ENCODE measurements around the gene ANKRD12.

ANKRD12 gene

DNA sequence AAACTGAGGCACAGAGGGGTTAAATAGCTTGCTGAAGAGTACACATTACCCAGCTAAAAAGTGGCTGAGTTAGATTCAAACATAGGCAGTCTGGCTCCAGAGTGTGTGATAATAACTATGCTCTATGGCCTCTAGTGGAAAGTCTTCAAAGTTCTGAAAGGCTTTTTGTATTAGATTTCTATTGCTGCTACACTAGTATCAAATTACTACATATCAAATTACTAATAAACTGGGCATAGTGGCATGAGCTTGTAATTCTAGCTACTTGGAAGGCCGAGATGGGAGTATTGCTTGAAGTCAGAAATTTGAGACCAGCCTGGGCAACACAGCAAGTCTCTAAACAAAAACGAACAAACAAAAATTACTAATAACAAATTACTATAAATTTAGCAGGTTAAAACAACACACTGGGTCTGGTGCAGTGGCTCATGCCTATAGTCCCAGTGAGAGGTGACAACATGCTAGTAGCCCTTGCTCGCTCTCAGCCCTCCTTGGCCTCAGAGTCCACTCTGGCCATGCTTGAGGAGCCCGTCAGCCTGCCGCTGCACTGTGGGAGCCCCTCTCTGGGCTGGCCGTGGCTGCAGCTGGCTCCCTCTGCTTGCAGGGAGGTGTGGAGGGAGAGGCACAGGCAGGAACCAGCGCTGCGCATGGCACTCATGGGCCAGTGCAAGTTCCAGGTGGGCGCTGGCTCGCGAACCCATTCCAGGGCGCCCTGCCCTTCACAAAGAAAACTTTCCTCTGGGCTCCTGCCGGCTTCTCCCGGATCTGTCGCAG, 159.8 kb downstream of the ANKRD12 start:
- Histone ChIP-seq H3K36me3 (ENCODE audit: control insufficient read depth in 2 of 2, insufficient read depth in 2 of 2, low read length in 2 of 2) (no peaks in the 10 kb centered on the region), H3K4me3 (ENCODE audit: low read length in 2 of 2) (no peak overlapping the region), H3K27ac (ENCODE audit: low read depth in 2 of 2, low read length in 2 of 2) (no peak overlapping the region), H3K9ac (ENCODE audit: low read depth in 1 of 2, low read length in 2 of 2) (no peak overlapping the region), H3K9me3 (ENCODE audit: control insufficient read depth in 2 of 2, low read length in 2 of 2) (no peaks in the 10 kb centered on the region), H3K4me1 (ENCODE audit: control insufficient read depth in 2 of 2, insufficient read depth in 2 of 2, low read length in 2 of 2) (no peaks in the 10 kb centered on the region), H3K27me3 (ENCODE audit: control insufficient read depth in 2 of 2, insufficient read depth in 2 of 2, low read length in 2 of 2) (no peaks in the 10 kb centered on the region)

DNA sequence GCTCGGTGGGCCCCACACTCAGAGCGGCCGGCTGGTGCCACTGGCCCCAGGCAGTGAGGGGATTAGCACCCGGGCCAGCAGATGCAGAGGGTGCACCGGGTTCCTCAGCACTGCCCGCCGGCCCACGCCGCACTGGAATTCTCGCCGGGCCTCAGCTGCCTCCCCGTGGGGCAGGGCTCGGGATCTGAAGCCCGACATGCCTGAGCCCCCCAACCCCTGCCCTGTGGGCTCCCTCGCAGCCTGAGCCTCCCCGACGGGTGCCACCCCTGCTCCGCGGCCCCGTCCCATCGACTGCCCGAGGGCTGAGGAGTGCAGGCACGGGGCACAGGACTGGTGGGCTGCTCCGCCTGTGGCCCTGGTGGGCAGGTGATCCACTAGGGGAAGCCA, 160.4 kb downstream of the ANKRD12 start:
- Histone ChIP-seq H3K4me1 (ENCODE audit: control insufficient read depth in 2 of 2, insufficient read depth in 2 of 2, low read length in 2 of 2) (no peaks in the 10 kb centered on the region), H3K27ac (ENCODE audit: low read depth in 2 of 2, low read length in 2 of 2) (no peak overlapping the region), H3K9me3 (ENCODE audit: control insufficient read depth in 2 of 2, low read length in 2 of 2) (no peaks in the 10 kb centered on the region), H3K9ac (ENCODE audit: low read depth in 1 of 2, low read length in 2 of 2) (no peak overlapping the region), H3K27me3 (ENCODE audit: control insufficient read depth in 2 of 2, insufficient read depth in 2 of 2, low read length in 2 of 2) (no peaks in the 10 kb centered on the region), H3K36me3 (ENCODE audit: control insufficient read depth in 2 of 2, insufficient read depth in 2 of 2, low read length in 2 of 2) (no peaks in the 10 kb centered on the region), H3K4me3 (ENCODE audit: low read length in 2 of 2) (no peak overlapping the region)

DNA sequence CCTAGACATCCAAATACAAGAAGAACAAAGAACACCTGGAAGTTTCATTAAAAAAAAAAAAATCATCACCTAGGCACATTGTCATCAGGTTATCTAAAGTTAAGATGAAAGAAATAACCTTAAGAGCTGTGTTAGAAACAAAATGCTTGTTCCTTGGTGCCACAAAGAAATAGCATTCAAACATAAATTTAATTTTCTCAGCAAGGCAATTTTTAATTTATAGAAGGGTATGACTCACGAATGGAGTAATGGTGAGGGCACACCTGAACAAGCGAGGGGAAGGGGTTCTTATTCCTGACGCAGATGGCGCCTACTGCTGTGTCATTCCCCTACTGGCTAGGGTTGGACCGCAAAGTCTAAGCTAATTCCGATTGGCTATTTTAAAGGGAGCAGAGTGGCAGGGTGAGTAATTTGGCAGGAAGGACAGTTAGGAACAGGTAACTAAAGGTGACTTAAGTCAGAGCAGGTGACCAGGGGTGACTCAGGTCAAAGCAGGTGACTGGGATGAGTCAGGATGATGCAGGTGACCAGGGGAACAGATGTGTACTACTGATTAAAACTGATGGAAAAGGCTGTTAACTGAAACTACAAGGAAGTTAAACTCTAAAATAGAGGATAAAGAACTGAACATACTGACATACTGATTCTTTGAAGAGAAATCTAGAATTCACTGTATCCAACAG, 167.9 kb downstream of the ANKRD12 start:
- H3K36me3 ChIP-seq (ENCODE audit: control insufficient read depth in 2 of 2, insufficient read depth in 2 of 2, low read length in 2 of 2): no peaks in the 10 kb centered on the region
- no peak overlapping the region for H3K4me3 ChIP-seq (ENCODE audit: low read length in 2 of 2)
- no peaks in the 10 kb centered on the region for H3K9me3 ChIP-seq (ENCODE audit: control insufficient read depth in 2 of 2, low read length in 2 of 2)
- no peak overlapping the region for H3K9ac ChIP-seq (ENCODE audit: low read depth in 1 of 2, low read length in 2 of 2)
- H3K4me1 ChIP-seq (ENCODE audit: control insufficient read depth in 2 of 2, insufficient read depth in 2 of 2, low read length in 2 of 2): no peaks in the 10 kb centered on the region
- no peak overlapping the region for H3K27ac ChIP-seq (ENCODE audit: low read depth in 2 of 2, low read length in 2 of 2)
- H3K27me3 ChIP-seq (ENCODE audit: control insufficient read depth in 2 of 2, insufficient read depth in 2 of 2, low read length in 2 of 2): no peaks in the 10 kb centered on the region

DNA sequence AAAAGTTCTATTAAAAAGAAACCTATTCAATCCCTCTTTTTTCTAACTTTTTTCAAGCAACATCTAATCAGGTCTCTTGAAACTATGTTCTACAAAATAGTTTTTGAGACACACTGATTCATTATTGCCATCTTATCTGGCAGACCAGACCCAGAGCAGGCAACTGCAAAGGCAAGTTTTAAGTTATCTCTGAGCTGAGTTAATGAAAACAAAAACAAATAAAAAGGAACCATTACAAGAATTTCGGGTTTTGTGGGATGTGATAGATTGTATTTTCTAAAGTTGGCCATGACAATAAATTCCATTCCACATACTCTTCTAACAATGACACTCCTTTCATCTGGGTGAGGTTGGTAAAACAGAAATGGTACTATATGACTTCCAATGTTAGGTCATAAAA, 182.8 kb downstream of the ANKRD12 start:
- Histone ChIP-seq H3K9ac (ENCODE audit: low read depth in 1 of 2, low read length in 2 of 2) (no peak overlapping the region), H3K36me3 (ENCODE audit: control insufficient read depth in 2 of 2, insufficient read depth in 2 of 2, low read length in 2 of 2) (no peaks in the 10 kb centered on the region), H3K4me3 (ENCODE audit: low read length in 2 of 2) (no peak overlapping the region), H3K4me1 (ENCODE audit: control insufficient read depth in 2 of 2, insufficient read depth in 2 of 2, low read length in 2 of 2) (no peaks in the 10 kb centered on the region), H3K9me3 (ENCODE audit: control insufficient read depth in 2 of 2, low read length in 2 of 2) (no peaks in the 10 kb centered on the region), H3K27me3 (ENCODE audit: control insufficient read depth in 2 of 2, insufficient read depth in 2 of 2, low read length in 2 of 2) (peaks cover 0 to 3% of the 10 kb centered on the region in 2 donors), H3K27ac (ENCODE audit: low read depth in 2 of 2, low read length in 2 of 2) (no peak overlapping the region)

GRCh38 chr18:9321017-9321452, 184.5 kb downstream of the ANKRD12 start:
- no peak overlapping the region for H3K27ac ChIP-seq (ENCODE audit: low read depth in 2 of 2, low read length in 2 of 2)
- no peak overlapping the region for H3K9ac ChIP-seq (ENCODE audit: low read depth in 1 of 2, low read length in 2 of 2)
- no peak overlapping the region for H3K4me3 ChIP-seq (ENCODE audit: low read length in 2 of 2)
- no peaks in the 10 kb centered on the region for H3K4me1 ChIP-seq (ENCODE audit: control insufficient read depth in 2 of 2, insufficient read depth in 2 of 2, low read length in 2 of 2)
- no peaks in the 10 kb centered on the region for H3K9me3 ChIP-seq (ENCODE audit: control insufficient read depth in 2 of 2, low read length in 2 of 2)
- H3K36me3 ChIP-seq (ENCODE audit: control insufficient read depth in 2 of 2, insufficient read depth in 2 of 2, low read length in 2 of 2): no peaks in the 10 kb centered on the region
- H3K27me3 ChIP-seq (ENCODE audit: control insufficient read depth in 2 of 2, insufficient read depth in 2 of 2, low read length in 2 of 2): peaks cover 0 to 3% of the 10 kb centered on the region in 2 donors

- Histone ChIP-seq H3K27me3 (ENCODE audit: control insufficient read depth in 2 of 2, insufficient read depth in 2 of 2, low read length in 2 of 2) (peaks cover 0 to 3% of the 10 kb centered on the region in 2 donors), H3K9me3 (ENCODE audit: control insufficient read depth in 2 of 2, low read length in 2 of 2) (no peaks in the 10 kb centered on the region), H3K4me3 (ENCODE audit: low read length in 2 of 2) (no peak overlapping the region), H3K27ac (ENCODE audit: low read depth in 2 of 2, low read length in 2 of 2) (no peak overlapping the region), H3K4me1 (ENCODE audit: control insufficient read depth in 2 of 2, insufficient read depth in 2 of 2, low read length in 2 of 2) (no peaks in the 10 kb centered on the region), H3K9ac (ENCODE audit: low read depth in 1 of 2, low read length in 2 of 2) (no peak overlapping the region), H3K36me3 (ENCODE audit: control insufficient read depth in 2 of 2, insufficient read depth in 2 of 2, low read length in 2 of 2) (no peaks in the 10 kb centered on the region)
Measured at GRCh38 chr18:9321736-9322135, 185.2 kb downstream of the ANKRD12 start.

DNA sequence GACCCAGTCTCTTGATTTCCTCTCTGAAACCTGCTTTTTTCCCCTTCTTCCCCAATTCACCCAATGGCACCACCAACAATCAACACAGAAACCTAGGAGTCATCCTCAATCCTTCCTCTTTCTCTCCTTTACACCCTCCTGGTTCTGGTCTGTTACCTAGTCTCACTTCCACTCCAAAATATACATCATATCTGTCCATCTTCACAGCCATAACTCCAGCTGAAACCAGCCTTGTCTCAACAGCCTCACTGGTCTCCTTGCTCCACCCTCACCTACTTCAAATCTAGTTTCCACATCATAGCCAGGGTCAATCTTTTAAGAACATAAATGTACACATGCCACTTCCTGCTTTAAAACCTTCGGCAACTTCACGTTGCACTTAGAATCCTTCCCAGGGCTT, 186.2 kb downstream of the ANKRD12 start:
- no peaks in the 10 kb centered on the region for H3K9me3 ChIP-seq (ENCODE audit: control insufficient read depth in 2 of 2, low read length in 2 of 2)
- H3K27ac ChIP-seq (ENCODE audit: low read depth in 2 of 2, low read length in 2 of 2): no peak overlapping the region
- H3K36me3 ChIP-seq (ENCODE audit: control insufficient read depth in 2 of 2, insufficient read depth in 2 of 2, low read length in 2 of 2): no peaks in the 10 kb centered on the region
- no peaks in the 10 kb centered on the region for H3K4me1 ChIP-seq (ENCODE audit: control insufficient read depth in 2 of 2, insufficient read depth in 2 of 2, low read length in 2 of 2)
- H3K4me3 ChIP-seq (ENCODE audit: low read length in 2 of 2): no peak overlapping the region
- H3K9ac ChIP-seq (ENCODE audit: low read depth in 1 of 2, low read length in 2 of 2): no peak overlapping the region
- peaks cover 0 to 3% of the 10 kb centered on the region in 2 donors for H3K27me3 ChIP-seq (ENCODE audit: control insufficient read depth in 2 of 2, insufficient read depth in 2 of 2, low read length in 2 of 2)

- no peak overlapping the region for H3K4me3 ChIP-seq (ENCODE audit: low read length in 2 of 2)
- no peaks in the 10 kb centered on the region for H3K36me3 ChIP-seq (ENCODE audit: control insufficient read depth in 2 of 2, insufficient read depth in 2 of 2, low read length in 2 of 2)
- no peaks in the 10 kb centered on the region for H3K4me1 ChIP-seq (ENCODE audit: control insufficient read depth in 2 of 2, insufficient read depth in 2 of 2, low read length in 2 of 2)
- H3K9ac ChIP-seq (ENCODE audit: low read depth in 1 of 2, low read length in 2 of 2): no peak overlapping the region
- H3K27me3 ChIP-seq (ENCODE audit: control insufficient read depth in 2 of 2, insufficient read depth in 2 of 2, low read length in 2 of 2): peaks cover 0 to 3% of the 10 kb centered on the region in 2 donors
- H3K27ac ChIP-seq (ENCODE audit: low read depth in 2 of 2, low read length in 2 of 2): no peak overlapping the region
- no peaks in the 10 kb centered on the region for H3K9me3 ChIP-seq (ENCODE audit: control insufficient read depth in 2 of 2, low read length in 2 of 2)
Measured at GRCh38 chr18:9323750-9324445, 187.3 kb downstream of the ANKRD12 start.

- Histone ChIP-seq H3K36me3 (ENCODE audit: control insufficient read depth in 2 of 2, insufficient read depth in 2 of 2, low read length in 2 of 2) (no peaks in the 10 kb centered on the region), H3K27ac (ENCODE audit: low read depth in 2 of 2, low read length in 2 of 2) (no peak overlapping the region), H3K9me3 (ENCODE audit: control insufficient read depth in 2 of 2, low read length in 2 of 2) (no peaks in the 10 kb centered on the region), H3K4me3 (ENCODE audit: low read length in 2 of 2) (no peak overlapping the region), H3K27me3 (ENCODE audit: control insufficient read depth in 2 of 2, insufficient read depth in 2 of 2, low read length in 2 of 2) (peaks cover 0 to 3% of the 10 kb centered on the region in 2 donors), H3K4me1 (ENCODE audit: control insufficient read depth in 2 of 2, insufficient read depth in 2 of 2, low read length in 2 of 2) (no peaks in the 10 kb centered on the region), H3K9ac (ENCODE audit: low read depth in 1 of 2, low read length in 2 of 2) (no peak overlapping the region)
Measured at GRCh38 chr18:9325716-9326115, 189.1 kb downstream of the ANKRD12 start.

- Histone ChIP-seq H3K27me3 (ENCODE audit: control insufficient read depth in 2 of 2, insufficient read depth in 2 of 2, low read length in 2 of 2) (peaks cover 0 to 3% of the 10 kb centered on the region in 2 donors), H3K9me3 (ENCODE audit: control insufficient read depth in 2 of 2, low read length in 2 of 2) (no peaks in the 10 kb centered on the region), H3K9ac (ENCODE audit: low read depth in 1 of 2, low read length in 2 of 2) (no peak overlapping the region), H3K27ac (ENCODE audit: low read depth in 2 of 2, low read length in 2 of 2) (no peak overlapping the region), H3K36me3 (ENCODE audit: control insufficient read depth in 2 of 2, insufficient read depth in 2 of 2, low read length in 2 of 2) (no peaks in the 10 kb centered on the region), H3K4me1 (ENCODE audit: control insufficient read depth in 2 of 2, insufficient read depth in 2 of 2, low read length in 2 of 2) (no peaks in the 10 kb centered on the region), H3K4me3 (ENCODE audit: low read length in 2 of 2) (no peak overlapping the region)
Measured at GRCh38 chr18:9328776-9329175, 192.2 kb downstream of the ANKRD12 start.

Measured in mucosa of rectum (tissue), 2 donors.